GM23338 (cell line): ENCODE measurements around the gene RPN1. TPM values are rescaled to one million over a fixed set of nuclear protein-coding genes. Genes with fewer than 3 reads are reported as not detected.

Experiments used
- ATAC-seq: fragments of 200-7000 bp; cut with Tn5 transposase; 3 replicates; pipeline ENCODE4 v1.9.1; 2020
- DNase-seq: peaks from one replicate; pipeline ENCODE4 v3.0.0-alpha.2; 2015; ENCODE audit warnings: low spot score
- H2AFZ ChIP-seq: fragments of 200-600 bp; sonication (generic); 2 replicates; pipeline ENCODE4 v1.8.0; 2016; ENCODE audit warnings: antibody characterized with exemption, mild to moderate bottlenecking, moderate library complexity
- H3F3A ChIP-seq: fragments of 200-600 bp; sonication (generic); replicated peaks from 2 replicates; pipeline ENCODE4 v1.8.0; 2017; ENCODE audit warnings: antibody characterized with exemption, mixed run types, low read depth
- H3K27ac ChIP-seq: fragments of 200-600 bp; sonication (generic); 2 replicates; pipeline ENCODE4 v1.6.1; 2016; ENCODE audit warnings: low read depth
- H3K27me3 ChIP-seq: fragments of 200-600 bp; sonication (generic); 2 replicates; pipeline ENCODE4 v1.8.0; 2016; ENCODE audit warnings: mild to moderate bottlenecking, mixed run types, moderate library complexity; ENCODE audit not compliant: insufficient read depth
- H3K36me3 ChIP-seq: fragments of 200-600 bp; sonication (generic); 2 replicates; pipeline ENCODE4 v1.8.0; 2016; ENCODE audit warnings: mild to moderate bottlenecking; ENCODE audit not compliant: insufficient read depth
- H3K4me1 ChIP-seq: fragments of 200-600 bp; sonication (generic); 2 replicates; pipeline ENCODE4 v1.8.0; 2016; ENCODE audit warnings: mild to moderate bottlenecking, moderate library complexity; ENCODE audit not compliant: insufficient read depth
- H3K4me2 ChIP-seq: fragments of 200-600 bp; sonication (generic); 2 replicates; pipeline ENCODE4 v1.7.1; 2017; ENCODE audit warnings: mixed run types
- H3K4me3 ChIP-seq: fragments of 200-600 bp; sonication (generic); 2 replicates; pipeline ENCODE4 v1.6.1; 2016; ENCODE audit warnings: mixed run types
- H3K79me2 ChIP-seq: fragments of 200-600 bp; sonication (generic); replicated peaks from 2 replicates; pipeline ENCODE4 v1.8.0; 2017; ENCODE audit warnings: mild to moderate bottlenecking; ENCODE audit not compliant: insufficient read depth
- H3K9me2 ChIP-seq: fragments of 200-600 bp; sonication (generic); 2 replicates; pipeline ENCODE4 v1.8.0; 2017; ENCODE audit not compliant: insufficient read depth
- H4K20me1 ChIP-seq: fragments of 200-600 bp; sonication (generic); replicated peaks from 2 replicates; pipeline ENCODE4 v1.8.0; 2017; ENCODE audit warnings: mild to moderate bottlenecking; ENCODE audit not compliant: insufficient read depth
- H3K27ac Mint-ChIP-seq: 2 replicates; pipeline ENCODE4 v1.8.0; 2020; ENCODE audit warnings: inconsistent platforms, mild to moderate bottlenecking, moderate library complexity, mixed read lengths
- H3K27me3 Mint-ChIP-seq: 3 replicates; pipeline ENCODE4 v1.8.0; 2022; ENCODE audit warnings: low read depth, mild to moderate bottlenecking, moderate library complexity, mixed read lengths, inconsistent platforms; ENCODE audit not compliant: insufficient read depth, poor library complexity
- H3K36me3 Mint-ChIP-seq: 3 replicates; pipeline ENCODE4 v1.8.0; 2021; ENCODE audit warnings: low read depth, mild to moderate bottlenecking, inconsistent platforms, moderate library complexity, mixed read lengths
- H3K4me1 Mint-ChIP-seq: 3 replicates; pipeline ENCODE4 v1.8.0; 2020; ENCODE audit warnings: mild to moderate bottlenecking, inconsistent platforms, mixed read lengths
- H3K4me3 Mint-ChIP-seq: 3 replicates; pipeline ENCODE4 v1.8.0; 2021; ENCODE audit warnings: moderate library complexity, mild to moderate bottlenecking, inconsistent platforms, mixed read lengths
- H3K9me3 Mint-ChIP-seq: 3 replicates; pipeline ENCODE4 v1.8.0; 2020; ENCODE audit warnings: moderate library complexity, mild to moderate bottlenecking, inconsistent platforms, mixed read lengths
- CREB1 ChIP-seq: fragments of 250-450 bp; sonication (Bioruptor Pico); IDR thresholded peaks from 2 replicates; pipeline ENCODE4 v1.5.0; 2020; ENCODE audit warnings: low read depth, mild to moderate bottlenecking, moderate library complexity
- CTCF ChIP-seq, 2 experiments: fragments of 200-600 bp in 1 of 2; sonication (generic) in 1 of 2; conservative IDR thresholded peaks; 2 replicates each; pipeline versions ENCODE4 v1.5.1 to v1.6.1; 2016 to 2017; ENCODE audit warnings: antibody characterized with exemption in 2 of 2, low read depth in 2 of 2, mild to moderate bottlenecking in 2 of 2, moderate library complexity in 1 of 2
- ETS1 ChIP-seq: IDR thresholded peaks from 2 replicates; pipeline ENCODE4 v1.6.1; 2016; ENCODE audit warnings: antibody characterized with exemption
- EZH2 ChIP-seq: fragments of 200-600 bp; sonication (generic); IDR thresholded peaks from one replicate; pipeline ENCODE4 v1.8.0; 2017; ENCODE audit warnings: antibody characterized with exemption, mild to moderate bottlenecking, low read depth; ENCODE audit not compliant: unreplicated experiment
- EZH2phosphoT487 ChIP-seq: fragments of 200-600 bp; sonication (generic); IDR thresholded peaks from one replicate; pipeline ENCODE4 v1.8.1; 2018; ENCODE audit warnings: antibody characterized with exemption; ENCODE audit not compliant: unreplicated experiment
- JUNB ChIP-seq: IDR thresholded peaks from one replicate; pipeline ENCODE4 v1.6.1; 2016; ENCODE audit warnings: antibody characterized with exemption; ENCODE audit not compliant: unreplicated experiment
- NANOG ChIP-seq: IDR thresholded peaks from 2 replicates; pipeline ENCODE4 v1.6.1; 2016; ENCODE audit warnings: antibody characterized with exemption, borderline replicate concordance
- POLR2AphosphoS5 ChIP-seq: IDR thresholded peaks from 2 replicates; pipeline ENCODE4 v1.6.1; 2016; ENCODE audit warnings: antibody characterized with exemption, low read depth
- STAT1 ChIP-seq: IDR thresholded peaks from one replicate; pipeline ENCODE4 v1.6.1; 2016; ENCODE audit warnings: antibody characterized with exemption; ENCODE audit not compliant: unreplicated experiment
- ZNF331 ChIP-seq: fragments of 250-450 bp; sonication (Bioruptor Pico); IDR thresholded peaks from 2 replicates; pipeline ENCODE4 v1.5.0; 2020; ENCODE audit warnings: low read depth, mild to moderate bottlenecking, moderate library complexity
- ZNF462 ChIP-seq: fragments of 250-450 bp; sonication (Bioruptor Pico); IDR thresholded peaks from 2 replicates; pipeline ENCODE4 v1.5.0; 2020; ENCODE audit warnings: mild to moderate bottlenecking, moderate library complexity
- polyA plus RNA-seq: library from polyadenylated mRNA; unstranded; fragments of >200 nt; fragmentation: Nextera tagmentation; extraction: Ambion mirVana; gene quantifications from 2 replicates; pipeline ENCODE4 v1.2.1, GENCODE V29; 2016
- total RNA-seq: library from RNA; depleted of rRNA; stranded (reverse); fragments of >200 nt; shearing (Covaris generic); gene quantifications from 2 replicates; pipeline ENCODE4 v1.2.3, GENCODE V29; 2014

RPN1 gene
- total and polyA plus RNA-seq, 2 experiments from 2014 or later = 111 to 231 TPM

GRCh38 chr3:128697341-128697740 is 46.7 kb upstream of the RPN1 start:
- H3K27me3 ChIP-seq = peaks cover 22% of the 10 kb centered on the region; the same call in 1 of the 2 replicates
- H3F3A ChIP-seq = no peaks in the 10 kb centered on the region
- H3K79me2 ChIP-seq = no peaks in the 10 kb centered on the region
- TF ChIP-seq CTCF (conservative IDR thresholded peaks at IDR 0.05; ENCODE audit: low read depth in 2 of 2) (no peak), EZH2phosphoT487 (no peak), STAT1 (no peak), NANOG (no peak), JUNB (no peak), EZH2 (no peak)
- DNase-seq (no peak), ATAC-seq (no peak)
- Mint-ChIP-seq H3K36me3 (no peaks in the 10 kb centered on the region), H3K9me3 (no peaks in the 10 kb centered on the region; the same call in 2 of the 3 replicates), H3K4me3 (no peak overlapping the region), H3K27ac (no peak overlapping the region), H3K27me3 (peaks cover 11% of the 10 kb centered on the region), H3K4me1 (peaks cover 5% of the 10 kb centered on the region; the same call in 2 of the 3 replicates)
- no peak overlapping the region for H3K27ac ChIP-seq
- no peak overlapping the region for H3K4me2 ChIP-seq
- H3K4me1 ChIP-seq = no peaks in the 10 kb centered on the region; the same call in 1 of the 2 replicates
- no peak overlapping the region for H2AFZ ChIP-seq
- no peaks in the 10 kb centered on the region for H3K9me2 ChIP-seq
- H3K4me3 ChIP-seq = no peak overlapping the region; the same call in 1 of the 2 replicates
- no peaks in the 10 kb centered on the region for H4K20me1 ChIP-seq
- H3K36me3 ChIP-seq = no peaks in the 10 kb centered on the region

GRCh38 chr3:128693696-128694095 is 43.1 kb upstream of the RPN1 start:
- Histone ChIP-seq H3K9me2 (no peaks in the 10 kb centered on the region), H3K27me3 (peaks cover 8% of the 10 kb centered on the region; the same call in 1 of the 2 replicates), H4K20me1 (no peaks in the 10 kb centered on the region), H3K79me2 (no peaks in the 10 kb centered on the region), H2AFZ (no peak overlapping the region; the same call in 1 of the 2 replicates), H3K4me1 (no peaks in the 10 kb centered on the region), H3K4me3 (no peak overlapping the region), H3F3A (no peaks in the 10 kb centered on the region), H3K27ac (no peak overlapping the region), H3K4me2 (no peak overlapping the region), H3K36me3 (no peaks in the 10 kb centered on the region)
- Mint-ChIP-seq H3K9me3 (no peaks in the 10 kb centered on the region; the same call in 2 of the 3 replicates), H3K27ac (no peak overlapping the region), H3K4me1 (no peaks in the 10 kb centered on the region), H3K36me3 (no peaks in the 10 kb centered on the region), H3K4me3 (no peak overlapping the region), H3K27me3 (peaks cover 2% of the 10 kb centered on the region)
- ATAC-seq (no peak), DNase-seq (no peak)
- no peak for TF ChIP-seq CREB1 (CRISPR knock-in tag)
- TF ChIP-seq STAT1 = no peak
- TF ChIP-seq POLR2AphosphoS5 = no peak
- TF ChIP-seq ZNF462 = no peak
- no peak for TF ChIP-seq EZH2
- no peak for TF ChIP-seq ZNF331 (CRISPR knock-in tag)
- no peak for TF ChIP-seq ETS1
